HepG2 (cell line): ENCODE measurements around the gene TMEM59. TPM values are rescaled to one million over a fixed set of nuclear protein-coding genes. Genes with fewer than 3 reads are reported as not detected.

ENCODE experiments used
- ATAC-seq: fragments of 200-7000 bp; cut with Tn5 transposase; 3 replicates; pipeline ENCODE4 v1.9.1; 2020; ENCODE audit warnings: mild to moderate bottlenecking, moderate library complexity
- BruUV-seq: library from RNA; stranded (reverse); fragments of 400-500 nt; replicated peaks from 2 replicates; lab custom pipeline; 2021; lab: Mats Ljungman, UMichigan
- CTCF ChIA-PET: fragments of 300-600 bp; formaldehyde crosslinking; extraction: SDS; loops from one replicate; lab custom pipeline; 2021; ENCODE audit warnings: low total read pairs, inconsistent platforms, low intra/inter-chr PET ratio; lab: Yijun Ruan, JAX
- POLR2A ChIA-PET: fragments of 350-600 bp; sonication (Branson Sonifier 250); formaldehyde crosslinking; loops from one replicate; lab custom pipeline; 2020; ENCODE audit warnings: antibody characterized with exemption, inconsistent platforms; lab: Yijun Ruan, JAX
- DNase-seq: peaks from one replicate; pipeline ENCODE4 v3.0.0-alpha.2; 2015; ENCODE audit warnings: low spot score
- FAIRE-seq: peaks from 3 replicates; lab custom pipeline; 2011; peaks lifted over from hg19 to GRCh38; lab: Jason Lieb, UNC
- H2AFZ ChIP-seq: one replicate; pipeline ENCODE4 v1.6.1; 2011; ENCODE audit warnings: low read length, inconsistent platforms
- H3K27ac ChIP-seq: fragments of 300-600 bp; 3 replicates; pipeline ENCODE4 v1.8.0; 2011; ENCODE audit warnings: mixed run types, mild to moderate bottlenecking, mixed read lengths, low read length, inconsistent platforms; ENCODE audit not compliant: insufficient read depth; ENCODE audit errors: extremely low read length
- H3K27me3 ChIP-seq, 2 experiments: fragments of 200-600 bp in 1 of 2; 2 replicates in 1 of 2; 3 replicates in 1 of 2; pipeline versions ENCODE4 v1.6.0 to v1.8.0; 2011; ENCODE audit warnings: low read length in 2 of 2, mild to moderate bottlenecking in 2 of 2, moderate library complexity in 2 of 2, inconsistent platforms in 1 of 2; ENCODE audit not compliant: insufficient read depth in 2 of 2, control insufficient read depth in 1 of 2
- H3K36me3 ChIP-seq, 2 experiments: fragments of 200-600 bp in 1 of 2; replicated peaks in 1 of 2; 2 replicates in 1 of 2; 3 replicates in 1 of 2; pipeline versions ENCODE4 v1.5.1 to v1.8.0; 2011; ENCODE audit warnings: low read length in 2 of 2, inconsistent platforms in 1 of 2; ENCODE audit not compliant: insufficient read depth in 2 of 2, control insufficient read depth in 1 of 2
- H3K4me1 ChIP-seq: 2 replicates; pipeline ENCODE4 v1.5.1; 2012; ENCODE audit warnings: low read length, inconsistent platforms; ENCODE audit not compliant: insufficient read depth
- H3K4me2 ChIP-seq: 2 replicates; pipeline ENCODE4 v1.6.0; 2011; ENCODE audit warnings: low read depth, low read length, inconsistent platforms
- H3K4me3 ChIP-seq, 3 experiments: fragments of 200-600 bp in 1 of 3; sonication (generic), shearing (Covaris generic) in 1 of 3; replicated peaks in 1 of 3; 2 replicates each; pipeline ENCODE4 v1.5.1; 2011 to 2016; ENCODE audit warnings: low read length in 3 of 3, inconsistent platforms in 2 of 3, low read depth in 2 of 3, mild to moderate bottlenecking in 2 of 3, control low read depth in 1 of 3, mixed read lengths in 1 of 3; ENCODE audit not compliant: insufficient read depth in 1 of 3
- H3K79me2 ChIP-seq: one replicate; pipeline ENCODE4 v1.6.1; 2011; ENCODE audit warnings: low read length, inconsistent platforms; ENCODE audit not compliant: insufficient read depth
- H3K9ac ChIP-seq: 2 replicates; pipeline ENCODE4 v1.6.0; 2011; ENCODE audit warnings: mild to moderate bottlenecking, low read depth, low read length, inconsistent platforms; ENCODE audit not compliant: insufficient read depth
- H3K9me3 ChIP-seq: 2 replicates; pipeline ENCODE4 v1.5.1; 2012; ENCODE audit warnings: mild to moderate bottlenecking, low read length
- H4K20me1 ChIP-seq: 2 replicates; pipeline ENCODE4 v1.6.0; 2011; ENCODE audit warnings: inconsistent platforms, mild to moderate bottlenecking, low read length, moderate library complexity; ENCODE audit not compliant: insufficient read depth
- CENPT ChIP-seq: sonication (generic); formaldehyde crosslinking; IDR thresholded peaks from 2 replicates; pipeline ENCODE4 v1.8.0; 2022; ENCODE audit warnings: low read depth, mild to moderate bottlenecking, moderate library complexity, missing genetic modification reagents
- DNMT3B ChIP-seq: conservative IDR thresholded peaks from 2 replicates; pipeline ENCODE4 v1.6.1; 2016; ENCODE audit warnings: missing biosample characterization, control low read depth
- EP300 ChIP-seq, 3 experiments: sonication (generic) in 1 of 3; formaldehyde crosslinking in 1 of 3; IDR thresholded peaks; 2 replicates each; pipeline versions ENCODE4 v1.5.1 to v1.6.1; 2011 to 2020; ENCODE audit warnings: low read depth in 2 of 3, low read length in 2 of 3, borderline replicate concordance in 1 of 3, improper control_type of control experiment in 1 of 3, mild to moderate bottlenecking in 1 of 3, missing genetic modification reagents in 1 of 3, moderate library complexity in 1 of 3
- ETV5 ChIP-seq: IDR thresholded peaks from 2 replicates; pipeline ENCODE4 v1.6.1; 2018; ENCODE audit warnings: missing biosample characterization, missing genetic modification reagents, inconsistent platforms, borderline replicate concordance
- FOXA3 ChIP-seq: IDR thresholded peaks from 2 replicates; pipeline ENCODE4 v1.6.1; 2016; ENCODE audit warnings: missing genetic modification reagents, missing compliant biosample characterization
- GTF2F1 ChIP-seq: fragments of 150-350 bp; IDR thresholded peaks from 2 replicates; pipeline ENCODE4 v1.6.1; 2014; ENCODE audit warnings: low read length
- IKZF4 ChIP-seq: sonication (generic); formaldehyde crosslinking; IDR thresholded peaks from 2 replicates; pipeline ENCODE4 v1.5.1; 2020; ENCODE audit warnings: borderline replicate concordance, mild to moderate bottlenecking, low read depth, missing genetic modification reagents; ENCODE audit errors: not compliant biosample characterization
- KLF9 ChIP-seq: IDR thresholded peaks from 2 replicates; pipeline ENCODE4 v1.6.1; 2016; ENCODE audit warnings: low read depth
- MAFF ChIP-seq: IDR thresholded peaks from 2 replicates; pipeline ENCODE4 v1.6.1; 2011; ENCODE audit warnings: low read depth, low read length, improper control_type of control experiment
- MEIS1 ChIP-seq: sonication (generic); formaldehyde crosslinking; IDR thresholded peaks from 2 replicates; pipeline ENCODE4 v1.9.0; 2021; ENCODE audit warnings: mild to moderate bottlenecking, missing genetic modification reagents, moderate library complexity, borderline replicate concordance
- PAX8 ChIP-seq: sonication (generic); formaldehyde crosslinking; IDR thresholded peaks from 2 replicates; pipeline ENCODE4 v1.8.0; 2022; ENCODE audit warnings: mild to moderate bottlenecking, missing genetic modification reagents, borderline replicate concordance
- POLR2A ChIP-seq, 2 experiments: IDR thresholded peaks; 2 replicates each; pipeline ENCODE4 v1.6.1; 2011; ENCODE audit warnings: low read depth in 2 of 2, low read length in 2 of 2, mild to moderate bottlenecking in 1 of 2, moderate library complexity in 1 of 2; ENCODE audit not compliant: insufficient read depth in 1 of 2
- SALL1 ChIP-seq: sonication (generic); formaldehyde crosslinking; IDR thresholded peaks from 2 replicates; pipeline ENCODE4 v1.8.0; 2022; ENCODE audit warnings: mild to moderate bottlenecking, missing genetic modification reagents
- SIN3A ChIP-seq: IDR thresholded peaks from 2 replicates; pipeline ENCODE4 v1.6.1; 2011; ENCODE audit warnings: low read depth, mild to moderate bottlenecking, control low read depth, low read length, borderline replicate concordance
- SOX6 ChIP-seq, 2 experiments: fragments of 450-650 bp in 1 of 2; sonication (generic) in 1 of 2; formaldehyde crosslinking in 1 of 2; IDR thresholded peaks; 2 replicates each; pipeline versions ENCODE4 v1.4.0 to v1.6.1; 2017 to 2020; ENCODE audit warnings: antibody characterized with exemption in 1 of 2, mild to moderate bottlenecking in 1 of 2, missing genetic modification reagents in 1 of 2
- U2AF1 ChIP-seq: fragments of 200-400 bp; formaldehyde crosslinking; optimal IDR thresholded peaks from 2 replicates; pipeline ENCODE3; 2017; ENCODE audit warnings: mild to moderate bottlenecking, low read depth, low read length
- ZNF292 ChIP-seq: sonication (generic); formaldehyde crosslinking; IDR thresholded peaks from 2 replicates; pipeline ENCODE4 v1.8.1; 2022; ENCODE audit warnings: mild to moderate bottlenecking, low read depth, missing genetic modification reagents, borderline replicate concordance
- ZNF616 ChIP-seq: sonication (generic); formaldehyde crosslinking; IDR thresholded peaks from 2 replicates; pipeline ENCODE4 v1.5.0; 2020; ENCODE audit warnings: low read depth, mild to moderate bottlenecking, missing genetic modification reagents
- ZNF782 ChIP-seq: sonication (generic); formaldehyde crosslinking; IDR thresholded peaks from 2 replicates; pipeline ENCODE4 v1.4.0; 2020; ENCODE audit warnings: missing genetic modification reagents, mild to moderate bottlenecking, borderline replicate concordance
- ZNF790 ChIP-seq: sonication (generic); formaldehyde crosslinking; IDR thresholded peaks from 2 replicates; pipeline ENCODE4 v1.8.0; 2022; ENCODE audit warnings: missing genetic modification reagents, mild to moderate bottlenecking, borderline replicate concordance
- WGBS: methylation state at CpG from one replicate; pipeline ENCODE4 v1.1.6; 2017; ENCODE audit warnings: low lambda C conversion rate; 5-methylcytosine and 5-hydroxymethylcytosine counted together
- in situ Hi-C: cut with HindIII; loops from 2 replicates; pipeline ENCODE4 v1.10.0; 2017; ENCODE audit warnings: low pct_unique_long_range_greater_than_20kb; ENCODE audit not compliant: extremely low pct_ligation_motif_present
- intact Hi-C: fragments of 100-400 bp; cut with micrococcal nuclease; formaldehyde crosslinking; loops from one replicate; pipeline ENCODE4 v1.10.0; 2022; ENCODE audit not compliant: unreplicated experiment
- polyA plus RNA-seq, 8 experiments: library from polyadenylated mRNA; depleted of rRNA in 3 of 8; stranded (reverse) in 7 of 8; unstranded in 1 of 8; fragments of >200 nt; fragmentation: Illumina TruSeq in 4 of 8; extraction: Trizol in 4 of 8; gene quantifications; 2 replicates each; pipeline versions ENCODE4 v1.2.1 to v1.2.3, GENCODE V29; 2011 to 2016; ENCODE audit warnings: low read depth in 4 of 8, missing spikeins in 1 of 8, mixed read lengths in 1 of 8; ENCODE audit not compliant: insufficient read depth in 1 of 8
- total RNA-seq, 5 experiments: library from RNA; depleted of rRNA; stranded (reverse); fragments of >200 nt; fragmentation: Illumina TruSeq; extraction: Trizol; gene quantifications; 2 replicates each; pipeline ENCODE4 v1.2.3, GENCODE V29; 2016; ENCODE audit warnings: low read depth in 1 of 5
- TF ChIP-seq, protein P1 (sequence below): sonication (generic); formaldehyde crosslinking; IDR thresholded peaks from 2 replicates; pipeline ENCODE4 v1.5.1; 2020; ENCODE audit warnings: mild to moderate bottlenecking, missing genetic modification reagents, borderline replicate concordance

Gene TMEM59
- total and polyA plus RNA-seq, 2 of the 13 experiments (the other 11 are each of a cell fraction or from before 2014, with no cell fraction given) = 147 to 363 TPM

DNA sequence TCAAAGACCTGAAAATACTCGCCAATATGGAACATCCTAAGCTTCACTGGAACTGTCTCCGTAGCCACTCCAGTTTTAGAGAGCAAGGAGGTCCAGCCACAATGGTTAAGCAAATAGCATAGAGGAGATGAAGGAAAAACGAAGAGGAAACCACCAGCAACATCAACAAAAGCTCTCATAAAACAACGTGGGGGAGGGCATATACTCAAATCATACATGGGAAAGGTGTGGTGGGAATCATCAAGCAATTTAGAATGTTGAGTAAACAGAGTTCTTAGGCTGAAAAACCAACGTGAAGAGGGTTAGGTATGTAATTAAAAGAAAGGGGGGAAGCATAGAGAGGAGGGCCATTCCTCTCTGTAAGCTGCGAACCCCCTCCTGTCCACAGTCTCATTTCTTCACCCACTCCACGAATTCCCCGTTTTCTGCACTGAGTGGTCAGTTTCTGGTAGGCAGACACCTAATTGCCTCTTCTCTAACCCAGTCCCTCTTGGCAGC, 1.0 kb downstream of the TMEM59 start:
- peak overlapping the region; percentile 81 for H3K9ac ChIP-seq
- intact Hi-C loops = loop anchor here (2.0 kb wide), 2 partner anchors 19 to 59 kb away; no protein-coding TSS in a partner anchor
- ChIA-PET CTCF (no interaction called here), POLR2A (interaction anchor here (0.9 to 4.6 kb wide), 11 partner anchors 8 to 355 kb away, joined by 3 to 42 read pairs (median 5); partner anchors contain the start of gene LDLRAD1)
- H3K4me1 ChIP-seq = peaks cover 34% of the 10 kb centered on the region
- H3K36me3 ChIP-seq = no peaks in the 10 kb centered on the region; a peak in 2 of 5 replicates
- H3K79me2 ChIP-seq = peaks cover 57% of the 10 kb centered on the region
- peaks cover 5% of the 10 kb centered on the region for H4K20me1 ChIP-seq
- peak overlapping the region; percentile 80 for H3K27ac ChIP-seq
- no peak for ATAC-seq
- TF ChIP-seq, protein P1, sequence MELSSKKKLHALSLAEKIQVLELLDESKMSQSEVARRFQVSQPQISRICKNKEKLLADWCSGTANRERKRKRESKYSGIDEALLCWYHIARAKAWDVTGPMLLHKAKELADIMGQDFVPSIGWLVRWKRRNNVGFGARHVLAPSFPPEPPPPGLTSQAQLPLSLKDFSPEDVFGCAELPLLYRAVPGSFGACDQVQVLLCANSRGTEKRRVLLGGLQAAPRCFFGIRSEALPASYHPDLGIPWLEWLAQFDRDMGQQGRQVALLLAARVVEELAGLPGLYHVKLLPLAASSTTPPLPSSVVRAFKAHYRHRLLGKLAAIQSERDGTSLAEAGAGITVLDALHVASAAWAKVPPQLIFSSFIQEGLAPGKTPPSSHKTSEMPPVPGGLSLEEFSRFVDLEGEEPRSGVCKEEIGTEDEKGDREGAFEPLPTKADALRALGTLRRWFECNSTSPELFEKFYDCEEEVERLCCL = 0 out of 2 replicates have a peak, but pooled peaks have one; percentile 60
- TF ChIP-seq MEIS1 (CRISPR knock-in tag) = 0 out of 2 replicates have a peak, but pooled peaks have one; percentile 3
- no peak for TF ChIP-seq DNMT3B (CRISPR knock-in tag)
- no peak for TF ChIP-seq ZNF616 (CRISPR knock-in tag)
- no peak for TF ChIP-seq ETV5 (CRISPR knock-in tag)
- TF ChIP-seq EP300 (IDR thresholded peaks at IDR 0.05; ENCODE audit: low read depth in 2 of 2, low read length in 2 of 2) = no peak
- TF ChIP-seq EP300 (CRISPR knock-in tag; IDR thresholded peaks at IDR 0.05; ENCODE audit: borderline replicate concordance) = 0 out of 2 replicates have a peak, but pooled peaks have one; percentile 4
- TF ChIP-seq ZNF292 = 0 out of 2 replicates have a peak, but pooled peaks have one; percentile 36
- TF ChIP-seq FOXA3 (CRISPR knock-in tag) = 0 out of 2 replicates have a peak, but pooled peaks have one; percentile 4
- no peak for TF ChIP-seq IKZF4 (CRISPR knock-in tag)
- no peak for TF ChIP-seq ZNF782 (CRISPR knock-in tag)
- TF ChIP-seq U2AF1 = no peak
- TF ChIP-seq KLF9 = no peak
- no peak for TF ChIP-seq PAX8
- no peak for TF ChIP-seq GTF2F1
- TF ChIP-seq SALL1 (CRISPR knock-in tag) = no peak
- no peak for TF ChIP-seq CENPT (CRISPR knock-in tag)
- no peak for TF ChIP-seq MAFF
- TF ChIP-seq ZNF790 (CRISPR knock-in tag) = 0 out of 2 replicates have a peak, but pooled peaks have one; percentile 2
- peak in 1 of 2 experiments; percentile 3; a peak in 1 of 4 replicates for TF ChIP-seq POLR2A (IDR thresholded peaks at IDR 0.05; ENCODE audit: insufficient read depth in 1 of 2, low read depth in 2 of 2, low read length in 2 of 2)
- no peak for TF ChIP-seq SOX6 (IDR thresholded peaks at IDR 0.05)
- TF ChIP-seq SOX6 (CRISPR knock-in tag; IDR thresholded peaks at IDR 0.05) = no peak
- TF ChIP-seq SIN3A = 0 out of 2 replicates have a peak, but pooled peaks have one; percentile 3
- TF ChIP-seq, all 625 proteins: peak for 8
- no peaks in the 10 kb centered on the region for H3K9me3 ChIP-seq
- no peak overlapping the region for H2AFZ ChIP-seq
- BruUV-seq = no TSS peak
- in situ Hi-C loops = no loop called here
- no peaks in the 10 kb centered on the region; a peak in 1 of 5 replicates for H3K27me3 ChIP-seq
- DNase-seq (no peak), FAIRE-seq (no peak)
- H3K4me3 ChIP-seq = peak overlapping the region; percentile 76 to 98 (median 91)
- H3K4me2 ChIP-seq = peak overlapping the region; percentile 82
- 2% methylated on average over 8 of the region's 8 CpGs for WGBS
